Fibroblast of gingiva (primary cell): ENCODE data around the gene KRT13.

Source experiments
- DNase-seq: peaks from one replicate; pipeline ENCODE4 v3.0.0-alpha.2; 2011; ENCODE audit warnings: low read depth

KRT13 gene

DNA sequence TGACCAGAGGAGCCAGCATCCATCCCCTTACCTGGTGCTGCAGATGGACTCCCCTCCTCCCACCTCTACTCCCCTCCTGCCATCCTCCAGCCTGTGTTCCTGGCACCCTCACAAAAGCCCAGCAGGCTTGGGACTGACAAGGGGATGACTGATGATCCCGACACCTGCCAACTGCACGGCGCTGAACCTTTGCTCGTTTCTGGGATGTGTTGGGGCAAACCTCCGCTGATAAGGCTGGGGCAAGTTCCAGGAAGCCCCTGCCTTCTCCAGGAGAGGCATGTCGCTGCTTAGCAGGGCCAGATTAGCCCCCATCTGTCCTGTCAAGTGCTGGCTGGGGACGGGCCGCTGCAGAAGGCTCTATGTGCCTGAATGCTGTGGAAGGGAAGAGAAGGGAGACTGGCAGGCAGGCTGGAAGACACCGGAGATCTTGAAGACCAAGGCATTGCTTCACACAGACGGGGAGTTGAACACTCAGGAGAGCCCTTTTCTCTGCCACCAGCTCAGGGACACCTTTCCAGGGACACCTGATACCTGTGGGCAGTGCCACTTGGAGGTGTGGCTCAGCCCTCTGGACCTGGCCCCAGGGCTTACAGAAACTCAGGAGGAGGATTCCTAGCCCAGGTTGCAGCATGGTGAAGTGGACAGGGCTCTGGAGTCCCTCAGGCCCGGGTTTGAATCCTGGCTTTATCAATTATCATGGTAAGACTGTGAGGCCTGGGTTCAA is 14.3 kb upstream of the KRT13 start:
- no peak for DNase-seq

DNA sequence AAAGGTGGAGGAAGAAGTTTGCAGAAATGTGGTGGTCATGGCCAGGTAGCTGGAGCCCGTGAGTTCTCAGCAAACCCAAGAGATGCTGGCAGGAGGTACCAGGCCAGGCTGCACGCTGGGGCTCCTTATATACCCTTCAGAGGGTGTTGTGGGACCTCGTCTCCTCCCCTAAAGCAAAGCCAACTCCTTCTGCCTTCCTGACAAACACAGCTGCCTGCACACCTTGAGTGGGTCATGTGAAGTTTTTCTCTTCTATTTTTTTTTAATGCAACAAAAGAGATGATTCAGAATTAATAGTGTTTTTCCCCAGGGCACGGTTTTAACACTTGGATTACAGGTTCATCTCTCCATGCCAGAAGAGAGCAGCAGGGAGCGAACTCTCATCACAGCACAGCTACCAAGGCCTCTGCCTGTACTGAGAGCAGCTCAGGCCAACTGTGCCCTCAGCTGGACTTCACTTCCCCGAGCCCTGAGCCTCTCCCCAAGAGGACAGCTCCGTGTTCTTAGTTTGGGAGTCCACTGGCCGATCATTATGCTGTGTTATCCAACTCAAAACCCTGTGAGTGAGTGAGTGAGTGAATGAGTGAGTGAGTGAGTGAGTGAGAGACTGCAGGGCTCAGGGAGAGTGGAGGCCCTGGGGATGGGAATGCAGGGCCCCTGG is 13.5 kb upstream of the KRT13 start, which contains the start of gene KRT15:
Gene KRT15 (minus strand): TSS at position 102 of the 661 bp plus-strand sequence. CDS start 63 bp downstream, at position 39.
- DNase-seq = no peak

DNA sequence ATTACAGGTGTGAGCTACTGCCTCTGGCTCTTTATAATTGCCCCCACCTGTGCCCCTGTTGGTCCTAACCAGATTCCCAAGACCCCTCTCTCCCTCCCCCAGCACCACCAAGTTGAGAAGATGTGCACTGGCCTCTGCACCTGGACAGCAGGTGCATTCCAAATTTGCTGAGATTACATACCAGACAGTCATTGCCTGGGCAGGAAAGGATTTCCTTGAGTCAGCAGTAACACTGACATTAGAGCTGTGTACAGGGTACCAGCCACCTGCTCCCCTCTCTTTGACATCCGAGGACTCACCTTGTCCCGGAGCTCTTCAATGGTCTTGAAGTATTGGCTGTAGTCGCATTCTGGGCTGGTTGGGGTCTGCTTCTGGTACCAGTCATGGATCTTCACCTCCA is 12.6 kb upstream of the KRT13 start:
- DNase-seq = no peak

DNA sequence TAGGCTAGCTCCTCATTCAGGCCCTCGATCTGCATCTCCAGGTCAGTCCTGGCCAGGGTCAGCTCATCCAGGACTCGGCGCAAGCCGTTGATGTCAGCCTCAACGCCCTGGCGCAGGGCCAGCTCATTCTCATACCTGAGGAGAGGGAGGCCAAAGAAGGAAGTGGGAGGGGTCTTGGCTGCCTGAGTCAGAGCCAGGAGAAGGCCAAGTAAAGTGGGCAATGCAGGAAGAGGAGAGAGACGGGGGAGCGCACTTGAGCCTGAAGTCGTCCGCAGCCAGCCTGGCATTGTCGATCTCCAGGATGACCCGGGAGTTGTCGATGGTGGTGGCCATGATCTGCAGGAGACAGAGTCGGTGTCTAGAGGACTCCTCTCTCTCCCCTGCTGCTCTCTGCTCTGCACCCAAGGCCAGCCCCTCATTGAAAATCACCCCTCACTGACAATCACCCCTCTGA is 11.4 kb upstream of the KRT13 start:
- no peak for DNase-seq

DNA sequence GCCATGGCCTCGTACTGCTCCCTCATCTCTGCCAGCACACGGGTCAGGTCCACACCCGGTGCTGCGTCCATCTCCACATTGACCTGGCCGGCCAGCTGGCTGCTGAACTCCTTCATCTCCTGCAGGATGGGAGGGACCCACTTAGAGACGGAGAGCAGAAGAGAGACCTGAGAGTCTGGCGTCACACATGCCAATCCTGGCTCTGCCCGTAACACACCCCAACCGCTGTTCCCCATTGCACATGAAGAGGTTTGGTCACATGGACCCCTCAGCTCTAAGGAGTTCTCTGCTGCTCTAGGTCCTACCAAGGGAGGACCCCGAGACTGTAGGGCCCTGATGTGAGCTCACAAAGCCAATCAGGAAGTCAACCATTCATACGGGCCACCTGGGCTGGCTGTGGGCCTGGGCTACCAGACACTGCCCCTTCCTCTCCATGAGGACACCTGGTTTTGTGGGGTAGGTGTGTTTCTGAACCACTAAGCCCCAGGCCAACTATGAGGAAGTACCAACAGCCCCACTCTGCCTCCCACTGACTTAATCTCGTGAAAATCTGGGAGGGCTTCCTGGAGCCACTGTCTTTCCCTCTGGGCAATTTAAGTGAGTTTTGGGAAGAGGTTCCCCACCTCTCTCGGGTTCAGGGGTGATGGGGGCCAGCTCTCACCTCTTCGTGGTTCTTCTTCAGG is 10.9 kb upstream of the KRT13 start:
- no peak for DNase-seq

DNA sequence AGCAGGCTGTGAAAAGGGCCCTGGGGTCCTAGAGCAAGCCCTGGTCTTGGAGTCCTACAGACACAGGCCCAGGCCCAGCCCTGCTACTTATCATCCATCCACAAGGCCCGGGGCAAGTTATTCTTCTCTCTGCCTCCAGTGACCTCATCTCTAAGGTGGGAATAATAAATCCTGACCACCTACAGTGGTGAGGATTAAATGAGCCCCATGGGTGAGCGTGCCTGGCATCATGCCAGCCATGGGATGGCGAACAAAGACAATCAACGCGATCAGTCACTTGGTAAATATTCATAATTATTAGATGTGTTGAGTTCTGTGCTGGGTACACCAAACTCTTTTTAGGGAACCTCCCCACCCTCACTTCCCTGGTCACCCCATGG is 7.7 kb upstream of the KRT13 start:
- no peak for DNase-seq

DNA sequence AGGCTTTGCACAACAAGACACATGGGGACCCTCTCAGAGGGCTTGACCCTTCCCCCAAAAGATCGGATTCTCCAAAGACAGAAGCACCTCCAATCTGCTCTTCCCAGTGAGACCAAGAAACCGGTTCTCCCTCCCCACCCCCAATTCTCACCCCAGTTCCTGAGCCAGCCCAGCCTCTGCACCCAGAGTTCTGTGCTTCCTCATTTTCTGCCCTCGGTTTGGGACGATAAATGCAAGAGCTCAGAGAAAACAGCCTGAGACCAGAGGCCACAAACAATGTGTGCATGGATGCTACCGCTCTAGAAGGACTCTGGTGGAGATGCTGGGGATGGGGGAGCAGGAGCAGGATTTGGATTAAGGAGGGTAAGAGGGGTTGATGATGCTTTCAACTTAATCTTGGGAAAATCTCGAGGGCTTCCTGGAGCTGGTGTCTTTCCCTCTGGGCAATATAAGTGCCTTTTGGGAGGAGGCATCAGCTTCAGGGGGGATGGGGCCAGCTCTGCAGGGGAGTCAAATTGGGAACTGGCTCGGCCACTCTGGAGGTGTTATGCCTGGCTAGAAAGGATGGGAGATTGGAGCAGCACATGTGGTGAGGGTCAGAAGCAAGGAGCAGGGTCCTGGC is 7.2 kb upstream of the KRT13 start:
- DNase-seq = no peak

DNA sequence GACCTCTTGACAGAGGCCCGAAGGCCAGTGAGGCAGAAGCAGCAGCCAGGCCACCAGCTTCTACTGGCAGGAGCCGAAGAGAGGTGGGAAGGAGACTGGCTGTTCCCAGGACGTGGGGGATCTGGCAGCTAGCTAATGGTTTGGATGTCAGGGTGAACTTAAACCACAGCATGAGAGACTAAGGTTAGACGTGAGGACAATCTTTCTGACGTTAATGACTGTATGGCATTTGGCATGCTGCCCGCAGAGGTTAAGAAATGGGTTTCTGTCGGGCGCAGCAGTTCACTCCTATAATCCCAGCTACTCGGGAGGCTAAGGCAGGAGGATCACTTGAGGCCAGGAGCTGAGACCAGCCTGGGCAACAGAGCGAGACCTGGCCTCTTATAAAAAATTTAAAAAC is 6.3 kb upstream of the KRT13 start:
- DNase-seq = no peak

DNA sequence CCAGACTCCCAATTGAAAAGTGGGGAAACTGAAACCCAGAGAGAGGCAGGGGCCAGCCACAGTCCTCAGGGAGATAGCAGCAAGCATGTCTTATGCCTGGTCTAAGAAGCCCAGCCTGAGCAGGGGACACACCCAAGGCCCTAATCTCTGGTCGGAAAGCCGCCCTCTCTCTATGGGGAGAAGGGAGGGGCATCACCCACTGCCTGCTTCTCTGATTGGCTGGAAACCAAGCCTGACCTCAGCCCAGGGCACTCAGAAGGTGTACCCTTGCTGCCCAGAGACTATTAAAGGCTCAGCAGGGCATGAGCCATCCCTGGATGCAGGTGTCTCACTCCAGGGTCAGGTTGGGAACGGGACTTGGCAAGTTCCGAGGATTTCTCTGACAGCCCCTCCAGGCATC is 5.7 kb upstream of the KRT13 start:
- no peak for DNase-seq

DNA sequence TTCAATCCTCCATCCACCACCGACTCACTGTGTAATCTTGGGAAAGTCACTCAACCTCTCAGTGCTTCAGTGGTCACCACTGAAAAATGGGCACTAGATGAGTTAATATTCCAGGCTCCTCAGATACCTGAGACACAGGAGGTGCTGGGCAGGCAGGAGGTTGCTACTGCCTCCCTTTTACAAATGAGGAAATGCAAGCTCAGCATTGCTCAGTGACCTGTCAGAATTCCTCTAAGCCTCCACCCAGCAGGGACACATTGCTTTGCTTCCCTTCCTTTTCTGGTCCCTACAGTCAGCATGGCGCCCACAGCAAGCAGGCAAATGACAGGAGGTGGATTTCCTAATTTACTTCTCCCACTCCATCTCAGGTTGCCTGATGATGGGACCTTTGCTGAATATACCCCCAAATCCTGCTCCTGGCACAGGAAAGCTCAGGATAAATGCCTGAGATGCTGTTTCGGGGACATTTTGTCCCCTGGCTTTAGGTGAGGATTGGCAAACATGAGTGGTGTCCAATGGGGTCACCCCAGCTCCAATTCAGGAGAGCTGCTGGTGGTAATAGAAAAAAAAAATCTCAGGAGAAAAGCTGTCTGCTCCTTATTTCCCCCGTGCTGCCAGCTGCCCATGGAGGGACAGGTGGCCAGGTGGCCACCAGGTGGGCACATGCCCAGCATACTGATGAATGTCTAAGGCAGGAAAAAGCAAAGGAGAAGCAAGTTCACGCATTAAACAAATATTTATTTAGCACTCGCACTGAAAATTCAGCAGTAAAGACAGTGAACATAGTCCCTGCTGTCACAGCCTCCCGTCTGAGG is 5.0 kb upstream of the KRT13 start:
- no peak for DNase-seq

DNA sequence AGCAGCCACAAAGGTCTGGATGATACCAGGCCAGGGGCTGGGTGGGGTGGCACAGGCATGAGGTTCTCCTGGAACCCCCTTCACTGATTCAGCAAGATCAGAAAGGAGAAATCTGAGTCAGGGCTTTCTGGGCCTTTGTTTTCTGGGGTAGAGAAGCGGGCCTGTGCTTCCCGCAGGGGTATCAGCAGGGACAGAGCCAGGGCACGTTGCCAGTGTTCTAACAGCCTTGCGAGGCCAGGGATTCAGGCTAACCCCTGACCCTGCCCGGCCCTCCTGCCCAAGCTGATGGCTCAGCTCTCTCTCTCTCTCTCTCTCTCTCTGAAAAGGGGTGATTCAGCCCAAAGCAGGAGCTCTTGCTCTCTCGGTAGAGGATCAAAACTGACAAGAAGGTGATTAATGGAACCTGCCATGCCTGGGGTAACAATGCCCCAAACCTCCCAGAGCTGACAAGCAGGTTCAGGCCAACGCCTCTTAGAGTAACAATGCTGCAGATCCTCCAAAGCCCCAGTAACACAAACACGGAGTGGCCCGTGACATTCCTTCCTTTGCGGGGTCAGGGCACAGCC is 2.0 kb upstream of the KRT13 start:
- DNase-seq = no peak

DNA sequence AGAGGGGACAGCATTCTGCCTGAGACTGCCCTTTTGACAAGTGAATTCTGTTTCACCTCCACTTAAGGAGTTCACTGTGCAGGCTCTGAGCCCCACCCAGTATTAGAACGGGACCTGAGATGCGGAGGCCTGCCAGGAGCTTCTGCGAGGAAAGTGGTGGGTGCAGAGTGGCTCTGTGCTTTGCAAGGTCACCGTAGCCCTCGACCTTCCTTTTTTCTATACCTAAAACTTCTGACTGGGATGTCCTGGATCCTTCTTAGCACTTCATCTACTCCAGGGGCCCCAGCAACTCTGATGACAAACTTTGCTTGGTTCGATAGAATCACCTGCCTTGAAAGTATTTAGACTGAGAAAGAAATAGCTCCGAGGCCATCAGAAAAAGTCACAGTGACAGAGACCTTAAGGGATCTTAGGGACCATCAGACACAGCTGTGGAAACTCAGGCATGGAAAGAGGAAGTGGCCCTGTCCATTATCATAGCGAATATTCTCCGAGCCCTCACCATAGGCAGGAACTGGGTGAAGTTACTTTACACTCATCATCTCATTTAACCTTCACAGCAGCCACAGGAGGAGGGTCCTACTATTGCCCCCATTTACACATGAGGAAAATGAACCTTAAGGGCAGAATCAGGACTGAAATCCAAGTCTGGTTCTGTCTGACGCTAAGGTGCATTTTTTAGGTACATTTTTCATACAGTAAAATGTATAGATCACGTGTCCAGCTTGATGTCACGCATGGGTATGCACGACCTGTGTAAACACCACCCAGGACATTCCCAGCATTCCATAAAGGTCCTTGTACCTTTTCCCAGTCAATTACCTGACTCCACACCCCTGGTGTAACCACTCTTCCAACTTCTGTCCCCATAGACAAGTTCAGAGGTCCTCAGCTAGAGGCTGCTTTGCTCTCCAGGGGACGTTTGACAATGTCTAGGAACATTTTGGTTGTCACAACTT is 676 bp upstream of the KRT13 start:
- DNase-seq = no peak

DNA sequence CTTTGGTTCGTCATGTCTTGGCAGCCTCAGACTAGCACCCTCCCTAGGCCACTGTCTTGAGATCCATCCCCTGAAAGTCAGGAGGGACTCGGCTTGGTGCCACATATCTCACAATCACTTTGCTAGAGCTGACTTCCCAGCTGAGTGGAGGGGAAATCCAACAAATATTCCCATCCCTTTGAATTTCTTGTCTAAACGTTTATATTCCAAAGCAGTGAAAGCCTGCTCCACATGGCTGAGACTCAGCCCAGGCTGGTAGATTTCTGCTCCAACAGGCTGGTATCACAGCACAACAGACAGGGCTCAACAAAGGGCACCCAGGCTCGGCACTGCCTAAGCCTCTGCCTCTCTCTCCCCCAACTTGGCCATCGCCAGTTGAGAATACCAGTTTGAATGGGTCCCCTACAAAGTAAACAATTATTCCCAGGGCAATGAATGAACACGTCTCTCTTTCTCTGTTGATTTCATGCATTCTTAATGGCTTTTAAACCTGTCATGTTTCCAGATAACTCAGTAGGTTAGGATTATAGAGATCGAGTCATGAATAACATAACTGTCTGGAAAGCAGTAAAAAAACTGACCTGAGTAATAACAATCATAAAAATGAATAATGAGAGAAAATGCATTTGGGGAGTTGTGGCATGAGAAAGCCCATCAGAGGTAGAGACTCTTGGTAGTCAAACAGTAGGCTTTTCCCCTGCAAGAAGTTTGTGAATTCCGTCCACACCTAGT is 1.0 kb downstream of the KRT13 start:
- DNase-seq = no peak

DNA sequence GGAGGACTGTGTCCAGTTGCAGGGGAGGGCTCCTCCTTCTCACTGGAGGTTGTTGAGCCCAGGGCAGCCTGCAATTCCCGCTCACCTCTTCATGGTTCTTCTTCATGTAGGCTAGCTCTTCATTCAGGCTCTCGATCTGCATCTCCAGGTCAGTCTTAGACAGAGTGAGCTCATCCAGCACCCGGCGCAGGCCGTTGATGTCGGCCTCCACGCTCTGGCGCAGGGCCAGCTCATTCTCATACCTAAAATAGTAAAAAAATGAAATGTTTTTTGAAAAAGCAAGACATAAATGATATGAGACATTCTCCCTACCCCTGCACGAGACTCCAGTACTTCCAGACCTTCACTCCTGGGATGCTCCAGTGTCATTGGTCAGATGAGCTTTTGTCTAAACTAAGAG is 2.2 kb downstream of the KRT13 start:
- DNase-seq = no peak

DNA sequence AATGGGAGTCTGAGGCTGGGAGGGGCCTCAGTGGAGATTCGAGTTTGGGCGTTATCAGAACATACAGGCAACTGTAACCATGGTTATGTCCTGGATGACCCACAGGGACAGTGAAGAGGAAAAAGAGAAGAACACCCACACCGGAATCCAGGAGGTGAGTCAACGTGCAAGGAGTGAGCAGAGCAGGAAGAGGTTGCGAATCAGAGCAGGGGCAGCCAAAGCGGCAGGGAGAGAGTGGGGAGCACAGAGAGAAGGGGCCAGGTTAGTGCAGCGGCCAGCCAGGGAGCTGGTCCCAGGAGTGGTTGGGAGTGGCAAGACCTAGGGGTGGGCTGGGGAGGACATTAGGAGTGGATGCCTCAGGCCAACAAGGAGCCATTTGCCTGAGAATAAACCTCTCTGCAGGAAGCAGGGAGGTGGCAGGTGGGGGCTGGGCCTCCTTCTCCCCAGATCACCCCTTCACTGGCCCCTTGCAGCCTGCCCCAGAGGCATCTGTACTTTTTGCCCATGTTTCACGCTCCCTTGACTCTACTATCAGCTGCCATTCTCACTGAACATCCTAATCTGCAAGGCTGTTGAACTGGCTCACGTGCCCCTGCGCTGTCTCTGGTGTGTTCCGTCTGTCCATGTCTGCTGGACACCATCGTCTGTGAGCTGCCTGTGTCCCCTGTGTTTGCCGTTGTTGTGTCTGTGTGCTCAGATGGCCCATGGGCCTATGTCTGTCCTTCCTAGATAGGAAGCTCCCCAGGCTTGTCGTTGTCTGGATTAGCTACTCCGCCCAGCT is 5.1 kb downstream of the KRT13 start:
- no peak for DNase-seq

DNA sequence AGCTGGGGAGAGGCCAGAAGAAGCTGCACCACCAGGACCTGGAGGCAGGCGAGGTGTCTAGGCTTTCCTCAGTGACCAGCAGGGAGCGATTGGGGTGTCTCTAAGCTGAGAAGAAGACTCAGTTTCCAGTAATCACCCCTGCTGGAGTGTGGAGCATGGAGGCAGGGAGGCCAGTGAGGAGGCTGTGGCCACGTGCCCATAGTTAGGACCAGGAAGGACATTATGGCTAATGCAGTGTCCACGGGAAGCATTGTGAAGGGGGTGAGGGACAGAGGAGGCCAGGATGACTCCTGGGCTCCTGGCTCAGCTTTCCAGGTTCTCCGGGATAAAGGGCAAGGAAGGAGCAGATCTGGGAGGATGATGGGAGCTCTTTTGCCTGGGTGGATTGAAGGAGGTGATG is 5.7 kb downstream of the KRT13 start:
- DNase-seq = no peak

DNA sequence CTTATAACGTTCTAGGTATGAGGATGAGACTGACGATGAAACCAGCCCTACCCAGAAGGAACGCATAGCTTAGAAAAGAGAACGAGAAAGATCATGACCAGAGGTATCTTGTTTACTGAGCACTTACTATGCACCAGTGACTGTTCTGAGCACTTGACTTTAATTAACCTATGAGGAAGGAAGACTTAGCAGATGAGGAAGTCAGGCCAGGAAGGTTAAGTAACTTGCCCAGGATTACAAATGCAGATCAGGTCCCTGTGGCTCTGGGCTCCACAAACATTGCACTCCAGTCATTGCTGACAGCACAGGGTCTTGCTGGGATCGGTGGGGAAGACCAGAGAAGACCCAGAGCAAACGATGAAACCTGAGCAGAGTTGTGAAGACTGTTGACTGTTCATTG is 7.1 kb downstream of the KRT13 start:
- DNase-seq = no peak

DNA sequence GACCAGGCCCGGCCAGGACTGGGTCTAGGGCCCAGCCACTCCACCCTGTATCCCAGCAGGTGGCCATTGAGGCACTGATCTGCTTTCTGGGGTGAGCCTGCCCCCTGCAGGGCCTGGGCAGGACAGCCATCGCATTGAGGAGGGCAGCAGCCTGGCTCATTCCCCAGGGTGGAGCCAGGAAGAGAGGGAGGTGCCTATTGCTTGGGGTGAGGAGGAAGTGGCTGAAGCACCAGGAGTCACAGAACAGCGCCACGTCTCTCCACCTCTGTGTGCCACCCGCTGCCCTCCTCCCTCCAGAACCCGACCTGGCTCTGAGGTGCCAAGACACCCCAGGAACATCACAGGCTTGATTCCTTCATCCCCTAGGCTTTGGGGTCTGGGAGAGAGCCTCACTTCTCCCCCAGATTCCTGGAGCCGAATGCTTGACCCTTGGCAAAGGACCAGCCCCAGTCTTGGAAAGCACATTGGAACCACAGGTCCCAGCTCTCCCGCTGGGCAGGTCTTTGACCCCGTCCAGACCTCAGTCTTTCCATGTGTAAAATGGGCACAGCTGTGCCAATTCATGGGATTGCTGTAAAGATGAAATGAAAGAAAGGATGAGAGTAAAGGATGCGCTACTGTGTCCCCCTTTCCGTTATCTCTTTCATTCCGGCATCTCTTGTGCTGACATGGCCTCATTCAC is 8.5 kb downstream of the KRT13 start:
- peak; percentile 81 for DNase-seq
